GM23338 (cell line): Measurements from ENCODE around the gene STAB2. TPM values are rescaled to one million over a fixed set of nuclear protein-coding genes. Genes with fewer than 3 reads are reported as not detected.

Source experiments
- ATAC-seq: fragments of 200-7000 bp; cut with Tn5 transposase; 3 replicates; pipeline ENCODE4 v1.9.1; 2020
- DNase-seq: peaks from one replicate; pipeline ENCODE4 v3.0.0-alpha.2; 2015; ENCODE audit warnings: low spot score
- H2AFZ ChIP-seq: fragments of 200-600 bp; sonication (generic); 2 replicates; pipeline ENCODE4 v1.8.0; 2016; ENCODE audit warnings: antibody characterized with exemption, mild to moderate bottlenecking, moderate library complexity
- H3F3A ChIP-seq: fragments of 200-600 bp; sonication (generic); replicated peaks from 2 replicates; pipeline ENCODE4 v1.8.0; 2017; ENCODE audit warnings: antibody characterized with exemption, mixed run types, low read depth
- H3K27ac ChIP-seq: fragments of 200-600 bp; sonication (generic); 2 replicates; pipeline ENCODE4 v1.6.1; 2016; ENCODE audit warnings: low read depth
- H3K27me3 ChIP-seq: fragments of 200-600 bp; sonication (generic); 2 replicates; pipeline ENCODE4 v1.8.0; 2016; ENCODE audit warnings: mild to moderate bottlenecking, mixed run types, moderate library complexity; ENCODE audit not compliant: insufficient read depth
- H3K36me3 ChIP-seq: fragments of 200-600 bp; sonication (generic); 2 replicates; pipeline ENCODE4 v1.8.0; 2016; ENCODE audit warnings: mild to moderate bottlenecking; ENCODE audit not compliant: insufficient read depth
- H3K4me1 ChIP-seq: fragments of 200-600 bp; sonication (generic); 2 replicates; pipeline ENCODE4 v1.8.0; 2016; ENCODE audit warnings: mild to moderate bottlenecking, moderate library complexity; ENCODE audit not compliant: insufficient read depth
- H3K4me2 ChIP-seq: fragments of 200-600 bp; sonication (generic); 2 replicates; pipeline ENCODE4 v1.7.1; 2017; ENCODE audit warnings: mixed run types
- H3K4me3 ChIP-seq: fragments of 200-600 bp; sonication (generic); 2 replicates; pipeline ENCODE4 v1.6.1; 2016; ENCODE audit warnings: mixed run types
- H3K79me2 ChIP-seq: fragments of 200-600 bp; sonication (generic); replicated peaks from 2 replicates; pipeline ENCODE4 v1.8.0; 2017; ENCODE audit warnings: mild to moderate bottlenecking; ENCODE audit not compliant: insufficient read depth
- H3K9me2 ChIP-seq: fragments of 200-600 bp; sonication (generic); 2 replicates; pipeline ENCODE4 v1.8.0; 2017; ENCODE audit not compliant: insufficient read depth
- H4K20me1 ChIP-seq: fragments of 200-600 bp; sonication (generic); replicated peaks from 2 replicates; pipeline ENCODE4 v1.8.0; 2017; ENCODE audit warnings: mild to moderate bottlenecking; ENCODE audit not compliant: insufficient read depth
- H3K27ac Mint-ChIP-seq: 2 replicates; pipeline ENCODE4 v1.8.0; 2020; ENCODE audit warnings: inconsistent platforms, mild to moderate bottlenecking, moderate library complexity, mixed read lengths
- H3K27me3 Mint-ChIP-seq: 3 replicates; pipeline ENCODE4 v1.8.0; 2022; ENCODE audit warnings: low read depth, mild to moderate bottlenecking, moderate library complexity, mixed read lengths, inconsistent platforms; ENCODE audit not compliant: insufficient read depth, poor library complexity
- H3K36me3 Mint-ChIP-seq: 3 replicates; pipeline ENCODE4 v1.8.0; 2021; ENCODE audit warnings: low read depth, mild to moderate bottlenecking, inconsistent platforms, moderate library complexity, mixed read lengths
- H3K4me1 Mint-ChIP-seq: 3 replicates; pipeline ENCODE4 v1.8.0; 2020; ENCODE audit warnings: mild to moderate bottlenecking, inconsistent platforms, mixed read lengths
- H3K4me3 Mint-ChIP-seq: 3 replicates; pipeline ENCODE4 v1.8.0; 2021; ENCODE audit warnings: moderate library complexity, mild to moderate bottlenecking, inconsistent platforms, mixed read lengths
- H3K9me3 Mint-ChIP-seq: 3 replicates; pipeline ENCODE4 v1.8.0; 2020; ENCODE audit warnings: moderate library complexity, mild to moderate bottlenecking, inconsistent platforms, mixed read lengths
- CREB1 ChIP-seq: fragments of 250-450 bp; sonication (Bioruptor Pico); IDR thresholded peaks from 2 replicates; pipeline ENCODE4 v1.5.0; 2020; ENCODE audit warnings: low read depth, mild to moderate bottlenecking, moderate library complexity
- EZH2 ChIP-seq: fragments of 200-600 bp; sonication (generic); IDR thresholded peaks from one replicate; pipeline ENCODE4 v1.8.0; 2017; ENCODE audit warnings: antibody characterized with exemption, mild to moderate bottlenecking, low read depth; ENCODE audit not compliant: unreplicated experiment
- EZH2phosphoT487 ChIP-seq: fragments of 200-600 bp; sonication (generic); IDR thresholded peaks from one replicate; pipeline ENCODE4 v1.8.1; 2018; ENCODE audit warnings: antibody characterized with exemption; ENCODE audit not compliant: unreplicated experiment
- NANOG ChIP-seq: IDR thresholded peaks from 2 replicates; pipeline ENCODE4 v1.6.1; 2016; ENCODE audit warnings: antibody characterized with exemption, borderline replicate concordance
- POLR2AphosphoS5 ChIP-seq: IDR thresholded peaks from 2 replicates; pipeline ENCODE4 v1.6.1; 2016; ENCODE audit warnings: antibody characterized with exemption, low read depth
- STAT1 ChIP-seq: IDR thresholded peaks from one replicate; pipeline ENCODE4 v1.6.1; 2016; ENCODE audit warnings: antibody characterized with exemption; ENCODE audit not compliant: unreplicated experiment
- ZNF114 ChIP-seq: fragments of 250-450 bp; sonication (Bioruptor Pico); IDR thresholded peaks from 2 replicates; pipeline ENCODE4 v1.5.0; 2020; ENCODE audit warnings: mild to moderate bottlenecking, moderate library complexity
- ZNF331 ChIP-seq: fragments of 250-450 bp; sonication (Bioruptor Pico); IDR thresholded peaks from 2 replicates; pipeline ENCODE4 v1.5.0; 2020; ENCODE audit warnings: low read depth, mild to moderate bottlenecking, moderate library complexity
- polyA plus RNA-seq: library from polyadenylated mRNA; unstranded; fragments of >200 nt; fragmentation: Nextera tagmentation; extraction: Ambion mirVana; gene quantifications from 2 replicates; pipeline ENCODE4 v1.2.1, GENCODE V29; 2016
- total RNA-seq: library from RNA; depleted of rRNA; stranded (reverse); fragments of >200 nt; shearing (Covaris generic); gene quantifications from 2 replicates; pipeline ENCODE4 v1.2.3, GENCODE V29; 2014
- TF ChIP-seq, protein P1 (sequence below): IDR thresholded peaks from one replicate; pipeline ENCODE4 v1.6.1; 2018; ENCODE audit warnings: antibody characterized with exemption; ENCODE audit not compliant: unreplicated experiment
- TF ChIP-seq, protein P2 (sequence below): IDR thresholded peaks from 2 replicates; pipeline ENCODE4 v1.6.1; 2016; ENCODE audit warnings: antibody characterized with exemption
- TF ChIP-seq, protein P3 (sequence below): fragments of 250-450 bp; sonication (Bioruptor Pico); IDR thresholded peaks from 2 replicates; pipeline ENCODE4 v1.5.0; 2020; ENCODE audit warnings: mild to moderate bottlenecking, moderate library complexity

The STAB2 gene
- total and polyA plus RNA-seq, 2 experiments from 2014 or later = 0.14 TPM; not detected in 1

DNA sequence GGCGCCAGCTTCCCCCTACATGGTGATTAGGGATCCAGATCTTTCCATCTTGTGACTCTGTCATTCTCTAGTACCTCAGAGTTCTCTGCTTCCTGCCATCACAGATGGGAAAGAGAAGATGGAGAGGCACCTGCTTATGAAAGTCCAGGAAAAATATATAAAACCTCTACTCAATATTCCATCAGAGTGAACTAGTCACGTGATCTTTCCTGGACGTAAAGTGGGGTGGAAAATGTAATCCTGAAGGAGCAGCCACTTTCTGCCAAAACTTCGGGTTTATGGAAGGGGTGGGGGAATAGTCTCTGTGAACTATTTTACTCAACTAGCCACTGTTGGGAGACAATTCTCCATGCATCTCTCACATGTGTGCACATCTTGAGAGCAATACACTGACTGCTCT is 47.7 kb downstream of the STAB2 start (continued):
- TF ChIP-seq, protein P1, sequence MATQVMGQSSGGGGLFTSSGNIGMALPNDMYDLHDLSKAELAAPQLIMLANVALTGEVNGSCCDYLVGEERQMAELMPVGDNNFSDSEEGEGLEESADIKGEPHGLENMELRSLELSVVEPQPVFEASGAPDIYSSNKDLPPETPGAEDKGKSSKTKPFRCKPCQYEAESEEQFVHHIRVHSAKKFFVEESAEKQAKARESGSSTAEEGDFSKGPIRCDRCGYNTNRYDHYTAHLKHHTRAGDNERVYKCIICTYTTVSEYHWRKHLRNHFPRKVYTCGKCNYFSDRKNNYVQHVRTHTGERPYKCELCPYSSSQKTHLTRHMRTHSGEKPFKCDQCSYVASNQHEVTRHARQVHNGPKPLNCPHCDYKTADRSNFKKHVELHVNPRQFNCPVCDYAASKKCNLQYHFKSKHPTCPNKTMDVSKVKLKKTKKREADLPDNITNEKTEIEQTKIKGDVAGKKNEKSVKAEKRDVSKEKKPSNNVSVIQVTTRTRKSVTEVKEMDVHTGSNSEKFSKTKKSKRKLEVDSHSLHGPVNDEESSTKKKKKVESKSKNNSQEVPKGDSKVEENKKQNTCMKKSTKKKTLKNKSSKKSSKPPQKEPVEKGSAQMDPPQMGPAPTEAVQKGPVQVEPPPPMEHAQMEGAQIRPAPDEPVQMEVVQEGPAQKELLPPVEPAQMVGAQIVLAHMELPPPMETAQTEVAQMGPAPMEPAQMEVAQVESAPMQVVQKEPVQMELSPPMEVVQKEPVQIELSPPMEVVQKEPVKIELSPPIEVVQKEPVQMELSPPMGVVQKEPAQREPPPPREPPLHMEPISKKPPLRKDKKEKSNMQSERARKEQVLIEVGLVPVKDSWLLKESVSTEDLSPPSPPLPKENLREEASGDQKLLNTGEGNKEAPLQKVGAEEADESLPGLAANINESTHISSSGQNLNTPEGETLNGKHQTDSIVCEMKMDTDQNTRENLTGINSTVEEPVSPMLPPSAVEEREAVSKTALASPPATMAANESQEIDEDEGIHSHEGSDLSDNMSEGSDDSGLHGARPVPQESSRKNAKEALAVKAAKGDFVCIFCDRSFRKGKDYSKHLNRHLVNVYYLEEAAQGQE = no peak
- TF ChIP-seq ZNF331 (CRISPR knock-in tag) = no peak
- no peak for TF ChIP-seq ZNF114
- no peak for TF ChIP-seq POLR2AphosphoS5

DNA sequence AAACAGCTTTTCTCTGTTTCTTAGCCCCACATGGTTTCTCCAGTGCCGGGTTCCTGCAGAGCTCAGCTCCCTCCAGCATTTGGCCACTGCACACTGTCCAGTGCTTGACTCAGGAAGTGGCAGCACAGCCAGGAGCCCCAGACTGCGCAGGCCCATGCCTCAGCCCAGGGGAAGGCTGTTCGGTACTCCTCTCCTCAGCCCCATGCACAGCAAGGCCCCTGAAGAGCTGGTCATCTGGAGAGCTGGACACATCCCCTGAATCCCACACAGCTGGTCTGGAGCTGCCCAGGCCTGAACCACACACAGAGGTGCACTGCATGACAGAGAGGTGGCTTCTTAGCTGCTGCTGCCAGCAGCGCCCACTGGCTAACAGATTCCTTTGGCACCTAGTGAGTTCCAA is 48.3 kb downstream of the STAB2 start:
- Histone ChIP-seq H2AFZ (no peak overlapping the region), H3K27me3 (no peaks in the 10 kb centered on the region), H3K27ac (no peak overlapping the region), H3K4me2 (no peak overlapping the region), H3F3A (no peaks in the 10 kb centered on the region), H3K79me2 (no peaks in the 10 kb centered on the region), H3K4me1 (no peaks in the 10 kb centered on the region), H4K20me1 (no peaks in the 10 kb centered on the region), H3K9me2 (no peaks in the 10 kb centered on the region; the same call in 1 of the 2 replicates), H3K4me3 (no peak overlapping the region), H3K36me3 (no peaks in the 10 kb centered on the region)
- H3K36me3 Mint-ChIP-seq = no peaks in the 10 kb centered on the region
- H3K4me3 Mint-ChIP-seq = no peak overlapping the region
- peaks cover 3% of the 10 kb centered on the region for H3K27me3 Mint-ChIP-seq
- no peaks in the 10 kb centered on the region for H3K9me3 Mint-ChIP-seq
- DNase-seq (no peak), ATAC-seq (no peak)
- H3K4me1 Mint-ChIP-seq = no peaks in the 10 kb centered on the region
- no peak overlapping the region for H3K27ac Mint-ChIP-seq
- no peak for TF ChIP-seq NANOG
- TF ChIP-seq EZH2 = no peak
- TF ChIP-seq, protein P2, sequence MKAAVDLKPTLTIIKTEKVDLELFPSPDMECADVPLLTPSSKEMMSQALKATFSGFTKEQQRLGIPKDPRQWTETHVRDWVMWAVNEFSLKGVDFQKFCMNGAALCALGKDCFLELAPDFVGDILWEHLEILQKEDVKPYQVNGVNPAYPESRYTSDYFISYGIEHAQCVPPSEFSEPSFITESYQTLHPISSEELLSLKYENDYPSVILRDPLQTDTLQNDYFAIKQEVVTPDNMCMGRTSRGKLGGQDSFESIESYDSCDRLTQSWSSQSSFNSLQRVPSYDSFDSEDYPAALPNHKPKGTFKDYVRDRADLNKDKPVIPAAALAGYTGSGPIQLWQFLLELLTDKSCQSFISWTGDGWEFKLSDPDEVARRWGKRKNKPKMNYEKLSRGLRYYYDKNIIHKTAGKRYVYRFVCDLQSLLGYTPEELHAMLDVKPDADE = no peak
- no peak for TF ChIP-seq STAT1
- no peak for TF ChIP-seq CREB1 (CRISPR knock-in tag)
- no peak for TF ChIP-seq EZH2phosphoT487
- TF ChIP-seq, protein P1 = no peak
- TF ChIP-seq ZNF114 = no peak
- no peak for TF ChIP-seq POLR2AphosphoS5
- TF ChIP-seq ZNF331 (CRISPR knock-in tag) = no peak
- TF ChIP-seq, protein P3, sequence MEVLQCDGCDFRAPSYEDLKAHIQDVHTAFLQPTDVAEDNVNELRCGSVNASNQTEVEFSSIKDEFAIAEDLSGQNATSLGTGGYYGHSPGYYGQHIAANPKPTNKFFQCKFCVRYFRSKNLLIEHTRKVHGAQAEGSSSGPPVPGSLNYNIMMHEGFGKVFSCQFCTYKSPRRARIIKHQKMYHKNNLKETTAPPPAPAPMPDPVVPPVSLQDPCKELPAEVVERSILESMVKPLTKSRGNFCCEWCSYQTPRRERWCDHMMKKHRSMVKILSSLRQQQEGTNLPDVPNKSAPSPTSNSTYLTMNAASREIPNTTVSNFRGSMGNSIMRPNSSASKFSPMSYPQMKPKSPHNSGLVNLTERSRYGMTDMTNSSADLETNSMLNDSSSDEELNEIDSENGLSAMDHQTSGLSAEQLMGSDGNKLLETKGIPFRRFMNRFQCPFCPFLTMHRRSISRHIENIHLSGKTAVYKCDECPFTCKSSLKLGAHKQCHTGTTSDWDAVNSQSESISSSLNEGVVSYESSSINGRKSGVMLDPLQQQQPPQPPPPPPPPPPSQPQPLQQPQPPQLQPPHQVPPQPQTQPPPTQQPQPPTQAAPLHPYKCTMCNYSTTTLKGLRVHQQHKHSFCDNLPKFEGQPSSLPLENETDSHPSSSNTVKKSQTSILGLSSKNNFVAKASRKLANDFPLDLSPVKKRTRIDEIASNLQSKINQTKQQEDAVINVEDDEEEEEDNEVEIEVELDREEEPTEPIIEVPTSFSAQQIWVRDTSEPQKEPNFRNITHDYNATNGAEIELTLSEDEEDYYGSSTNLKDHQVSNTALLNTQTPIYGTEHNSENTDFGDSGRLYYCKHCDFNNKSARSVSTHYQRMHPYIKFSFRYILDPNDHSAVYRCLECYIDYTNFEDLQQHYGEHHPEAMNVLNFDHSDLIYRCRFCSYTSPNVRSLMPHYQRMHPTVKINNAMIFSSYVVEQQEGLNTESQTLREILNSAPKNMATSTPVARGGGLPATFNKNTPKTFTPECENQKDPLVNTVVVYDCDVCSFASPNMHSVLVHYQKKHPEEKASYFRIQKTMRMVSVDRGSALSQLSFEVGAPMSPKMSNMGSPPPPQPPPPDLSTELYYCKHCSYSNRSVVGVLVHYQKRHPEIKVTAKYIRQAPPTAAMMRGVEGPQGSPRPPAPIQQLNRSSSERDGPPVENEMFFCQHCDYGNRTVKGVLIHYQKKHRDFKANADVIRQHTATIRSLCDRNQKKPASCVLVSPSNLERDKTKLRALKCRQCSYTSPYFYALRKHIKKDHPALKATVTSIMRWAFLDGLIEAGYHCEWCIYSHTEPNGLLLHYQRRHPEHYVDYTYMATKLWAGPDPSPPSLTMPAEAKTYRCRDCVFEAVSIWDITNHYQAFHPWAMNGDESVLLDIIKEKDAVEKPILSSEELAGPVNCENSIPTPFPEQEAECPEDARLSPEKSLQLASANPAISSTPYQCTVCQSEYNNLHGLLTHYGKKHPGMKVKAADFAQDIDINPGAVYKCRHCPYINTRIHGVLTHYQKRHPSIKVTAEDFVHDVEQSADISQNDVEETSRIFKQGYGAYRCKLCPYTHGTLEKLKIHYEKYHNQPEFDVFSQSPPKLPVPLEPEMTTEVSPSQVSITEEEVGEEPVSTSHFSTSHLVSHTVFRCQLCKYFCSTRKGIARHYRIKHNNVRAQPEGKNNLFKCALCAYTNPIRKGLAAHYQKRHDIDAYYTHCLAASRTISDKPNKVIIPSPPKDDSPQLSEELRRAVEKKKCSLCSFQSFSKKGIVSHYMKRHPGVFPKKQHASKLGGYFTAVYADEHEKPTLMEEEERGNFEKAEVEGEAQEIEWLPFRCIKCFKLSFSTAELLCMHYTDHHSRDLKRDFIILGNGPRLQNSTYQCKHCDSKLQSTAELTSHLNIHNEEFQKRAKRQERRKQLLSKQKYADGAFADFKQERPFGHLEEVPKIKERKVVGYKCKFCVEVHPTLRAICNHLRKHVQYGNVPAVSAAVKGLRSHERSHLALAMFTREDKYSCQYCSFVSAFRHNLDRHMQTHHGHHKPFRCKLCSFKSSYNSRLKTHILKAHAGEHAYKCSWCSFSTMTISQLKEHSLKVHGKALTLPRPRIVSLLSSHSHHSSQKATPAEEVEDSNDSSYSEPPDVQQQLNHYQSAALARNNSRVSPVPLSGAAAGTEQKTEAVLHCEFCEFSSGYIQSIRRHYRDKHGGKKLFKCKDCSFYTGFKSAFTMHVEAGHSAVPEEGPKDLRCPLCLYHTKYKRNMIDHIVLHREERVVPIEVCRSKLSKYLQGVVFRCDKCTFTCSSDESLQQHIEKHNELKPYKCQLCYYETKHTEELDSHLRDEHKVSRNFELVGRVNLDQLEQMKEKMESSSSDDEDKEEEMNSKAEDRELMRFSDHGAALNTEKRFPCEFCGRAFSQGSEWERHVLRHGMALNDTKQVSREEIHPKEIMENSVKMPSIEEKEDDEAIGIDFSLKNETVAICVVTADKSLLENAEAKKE = no peak
